ENCODE results near the gene GALNT10.
"Not testable (repeated sequence)": the region's sequence is repeated elsewhere in the genome, so short reads cannot be mapped to it uniquely, and the experiment has no call there.

GALNT10 gene

GRCh38 chr5:154359221-154359573 lies 168.7 kb downstream of the GALNT10 start:
- no peak for DNase-seq

DNA sequence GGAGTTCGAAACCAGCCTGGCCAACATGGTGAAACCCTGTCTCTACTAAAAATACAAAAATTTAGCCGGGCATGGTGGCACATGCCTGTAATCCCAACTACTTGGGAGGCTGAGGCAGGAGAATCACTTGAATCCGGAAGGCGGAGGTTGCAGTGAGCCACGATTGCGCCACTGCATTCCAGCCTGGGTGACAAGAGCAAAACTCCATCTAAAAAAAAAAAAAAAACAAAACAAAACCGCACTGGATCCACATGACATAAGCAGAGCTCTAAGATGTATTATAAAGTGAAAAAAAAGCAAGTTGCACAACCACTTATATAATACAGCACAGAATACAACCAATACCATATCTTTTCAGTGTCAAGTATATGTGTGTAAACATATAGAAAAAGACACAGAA lies 169.7 kb downstream of the GALNT10 start:
- DNase-seq: not testable (repeated sequence)

GRCh38 chr5:154363411-154363810 lies 172.9 kb downstream of the GALNT10 start:
- DNase-seq: no peak

- no peak for DNase-seq
Measured at GRCh38 chr5:154364771-154365170, 174.2 kb downstream of the GALNT10 start.

GRCh38 chr5:154365823-154366222 lies 175.3 kb downstream of the GALNT10 start:
- no peak for DNase-seq

- DNase-seq: no peak
Measured at GRCh38 chr5:154366353-154366752, 175.8 kb downstream of the GALNT10 start.

GRCh38 chr5:154367101-154367500 lies 176.6 kb downstream of the GALNT10 start:
- no peak for DNase-seq

DNA sequence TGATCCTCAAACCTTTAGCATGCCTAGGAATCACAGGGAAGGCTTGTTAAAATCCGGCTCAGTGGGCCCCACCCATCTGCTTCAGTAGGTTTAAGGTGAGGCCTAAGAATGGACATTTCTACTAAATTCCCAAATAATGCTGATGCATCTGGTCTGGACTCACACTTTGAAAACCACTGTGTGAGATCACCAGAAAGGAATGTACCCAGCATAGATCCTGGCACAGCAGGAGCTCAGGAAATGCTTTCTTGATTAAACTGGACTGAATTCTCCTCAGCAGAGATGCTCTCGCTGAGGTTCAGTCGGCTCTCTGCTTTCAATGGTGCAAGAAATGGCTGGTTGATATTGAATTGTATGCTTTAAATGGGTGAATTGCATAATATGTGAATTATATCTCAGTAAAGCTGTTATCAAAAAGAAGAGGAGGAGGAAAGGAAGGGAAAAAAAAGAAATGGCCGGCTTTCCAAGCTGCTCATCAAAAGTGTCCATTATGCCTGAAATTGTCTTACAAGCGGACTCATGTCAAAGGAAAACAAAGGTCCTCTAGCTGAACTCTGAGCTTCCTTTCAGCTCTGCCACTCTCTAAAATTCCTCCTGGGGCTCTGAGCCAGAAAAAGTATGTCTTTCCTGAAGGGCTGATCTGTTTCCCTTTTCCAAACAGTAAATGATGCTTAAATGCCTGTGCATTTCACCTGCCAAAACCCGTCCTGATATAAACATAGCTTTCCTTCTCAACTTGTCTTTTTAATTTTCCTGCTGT lies 177.7 kb downstream of the GALNT10 start:
- no peak for DNase-seq

- DNase-seq: no peak
Measured at GRCh38 chr5:154369682-154370081, 179.1 kb downstream of the GALNT10 start.

- no peak for DNase-seq
Measured at GRCh38 chr5:154370119-154370518, 179.6 kb downstream of the GALNT10 start.

DNA sequence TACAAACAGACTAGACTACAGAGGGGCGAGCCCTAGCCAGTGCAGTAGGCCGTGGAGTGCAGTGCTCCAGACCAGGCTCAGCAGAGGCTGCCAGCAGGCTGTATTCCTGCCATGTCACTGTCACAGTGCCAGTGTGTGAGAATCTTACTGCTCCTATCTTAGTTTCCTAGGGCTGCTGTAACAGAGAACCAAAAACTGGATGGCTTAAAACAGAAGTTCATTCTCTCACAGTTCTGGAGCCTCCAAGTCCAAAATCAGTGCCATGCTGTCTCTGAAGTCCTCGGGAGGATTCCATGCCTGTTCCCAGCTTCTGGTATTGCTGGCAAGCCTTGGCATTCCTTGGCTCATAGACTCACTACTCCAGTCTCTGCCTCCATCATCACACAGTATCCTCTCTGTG lies 180.3 kb downstream of the GALNT10 start:
- DNase-seq: no peak

DNA sequence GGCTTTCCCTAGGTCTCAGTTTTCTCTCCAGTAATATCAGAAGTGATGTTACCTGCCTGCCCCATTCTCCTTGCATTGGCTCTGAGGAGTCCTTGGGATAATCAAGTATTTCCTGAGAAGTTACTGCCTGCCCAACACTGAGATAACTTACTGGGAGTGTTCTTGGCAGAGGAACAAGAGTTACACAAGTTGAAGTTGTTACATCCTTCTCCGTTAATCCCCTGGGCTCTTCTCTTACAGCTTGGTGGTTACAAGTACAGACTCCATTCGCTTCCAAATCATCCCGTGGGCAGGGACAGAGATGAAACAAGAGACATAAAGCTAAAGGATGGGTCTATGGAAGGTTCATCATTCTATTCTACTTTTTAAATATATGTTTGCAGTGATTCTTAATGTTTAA lies 181.2 kb downstream of the GALNT10 start:
- DNase-seq: no peak

DNA sequence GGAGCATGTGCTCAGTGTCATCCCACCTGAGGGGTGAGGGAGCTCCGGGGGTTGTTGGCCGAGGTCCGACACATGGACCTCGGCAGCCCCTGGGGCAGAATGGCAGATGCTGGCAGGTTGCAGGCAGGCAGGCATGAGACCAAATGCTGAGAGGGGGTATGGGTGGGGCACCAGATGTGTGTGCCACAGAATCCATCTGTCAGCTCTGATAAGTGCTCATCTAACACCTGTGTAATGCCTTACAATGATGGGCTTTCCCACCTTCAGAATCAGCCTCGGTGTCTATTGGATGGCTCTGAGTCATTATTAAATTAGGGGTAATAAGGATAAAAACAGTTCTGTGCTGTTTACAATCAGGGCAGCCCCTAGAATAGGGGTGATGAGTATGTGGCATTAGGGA lies 182.1 kb downstream of the GALNT10 start:
- DNase-seq: no peak

DNA sequence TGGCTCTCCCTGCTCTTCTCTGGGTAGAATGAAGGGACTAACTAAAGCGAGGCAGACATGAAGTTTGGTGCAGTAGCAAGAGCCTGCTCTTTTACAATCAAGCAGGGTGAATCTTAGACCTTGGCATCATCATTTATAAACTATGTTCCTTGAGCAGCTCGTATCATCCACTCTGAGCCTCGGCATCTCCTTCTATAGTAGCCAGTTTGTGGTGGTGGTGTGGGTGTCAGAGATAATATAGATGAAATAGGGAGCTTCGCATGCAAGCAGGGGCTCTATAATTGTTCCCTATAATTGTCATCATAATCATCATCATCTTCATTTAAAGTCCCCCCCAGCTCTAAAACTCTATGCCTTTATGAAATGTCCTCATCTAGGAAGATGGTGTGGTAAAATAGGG lies 182.8 kb downstream of the GALNT10 start:
- DNase-seq: no peak

DNA sequence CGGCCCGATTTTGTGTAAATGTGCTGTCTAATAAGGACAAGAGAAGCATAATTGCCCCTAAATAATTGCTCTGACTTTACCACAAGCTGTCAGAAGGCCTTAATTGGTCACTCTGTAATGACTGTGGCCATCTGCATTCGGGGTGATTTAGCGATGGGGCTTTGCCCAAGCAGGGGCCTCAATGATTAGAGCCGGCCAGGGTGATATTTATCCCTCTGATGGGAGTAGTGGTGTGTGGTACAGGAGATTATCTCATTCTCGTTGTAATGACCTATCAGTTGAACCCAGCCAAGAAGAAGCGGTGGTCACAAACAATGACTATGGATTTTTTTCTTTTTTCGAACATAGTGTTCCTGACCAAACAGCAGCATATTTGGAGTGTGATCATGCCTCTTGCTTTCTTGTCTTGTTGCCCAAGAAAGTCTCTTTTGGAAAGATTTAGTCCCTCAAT lies 183.2 kb downstream of the GALNT10 start:
- no peak for DNase-seq

DNA sequence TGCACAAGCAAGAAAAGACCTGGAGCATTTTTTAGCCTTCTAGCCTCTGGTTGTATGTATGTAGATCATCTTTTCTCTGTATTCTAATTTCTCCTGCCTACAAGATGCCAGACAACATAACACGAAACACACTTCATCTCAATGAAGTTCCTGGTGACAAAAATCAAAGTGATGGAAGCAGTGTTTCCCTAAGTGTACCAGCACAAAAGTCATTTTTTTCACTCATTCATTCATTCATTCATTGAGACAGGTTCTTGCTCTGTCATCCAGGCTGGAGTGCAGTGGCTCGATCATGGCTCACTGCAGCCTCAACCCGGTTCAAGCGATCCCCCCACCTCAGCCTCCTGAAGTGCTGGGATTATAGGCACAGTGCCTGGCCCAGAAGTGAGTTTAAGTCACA lies 183.7 kb downstream of the GALNT10 start:
- DNase-seq: no peak

GRCh38 chr5:154375329-154376008 lies 184.9 kb downstream of the GALNT10 start:
- no peak for DNase-seq

- DNase-seq: no peak
Measured at GRCh38 chr5:154376481-154376880, 185.9 kb downstream of the GALNT10 start.

DNA sequence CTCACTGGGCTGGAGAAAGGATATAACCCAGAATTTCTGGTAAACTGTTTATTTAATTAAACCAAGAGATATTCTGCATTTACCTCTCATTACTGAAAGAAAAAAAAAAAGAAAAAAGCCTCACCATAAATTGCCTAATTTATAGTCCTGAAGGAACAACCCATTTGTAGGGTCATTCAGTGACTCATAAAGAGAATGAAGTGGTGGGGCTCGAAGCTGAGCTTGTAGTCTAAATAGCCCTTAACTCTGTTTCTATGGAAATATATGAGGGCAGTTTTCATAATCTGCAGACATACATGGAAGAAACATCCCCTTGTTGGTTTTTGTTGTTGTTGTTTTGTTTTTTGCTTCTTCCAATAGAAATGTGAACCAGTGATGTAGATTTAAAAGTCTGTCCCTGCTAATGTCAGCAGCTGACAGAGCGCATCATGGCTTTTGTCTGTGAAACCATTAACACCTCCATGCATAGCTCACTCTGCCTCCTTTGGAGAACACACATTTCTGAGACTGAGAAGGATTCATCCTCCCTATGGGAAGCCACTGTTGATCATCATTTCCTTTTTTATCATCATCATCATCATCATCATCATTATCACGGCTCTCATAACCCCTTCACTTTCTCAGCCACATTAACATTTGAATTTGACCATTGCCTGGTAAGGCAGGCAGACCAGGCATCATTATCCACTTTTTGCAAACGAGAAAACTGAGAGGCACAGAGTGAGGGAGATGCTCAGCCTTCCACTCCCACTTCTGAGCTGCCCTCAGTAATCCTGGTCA lies 187.4 kb downstream of the GALNT10 start:
- DNase-seq: no peak

DNA sequence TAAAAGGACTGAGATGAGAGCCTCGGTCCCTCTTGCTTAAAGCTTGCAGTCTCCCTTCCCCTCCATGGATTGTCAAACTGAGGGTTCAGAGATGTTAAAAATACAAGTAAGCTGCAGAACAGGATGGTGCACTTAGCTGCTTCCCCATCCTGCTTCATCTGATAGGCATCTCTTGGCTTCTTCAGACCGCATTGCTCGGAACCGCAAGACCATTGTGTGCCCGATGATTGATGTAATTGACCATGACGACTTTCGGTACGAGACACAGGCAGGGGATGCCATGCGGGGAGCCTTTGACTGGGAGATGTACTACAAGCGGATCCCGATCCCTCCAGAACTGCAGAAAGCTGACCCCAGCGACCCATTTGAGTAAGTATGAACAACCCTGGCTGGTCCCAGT lies 189.7 kb downstream of the GALNT10 start:
- DNase-seq: no peak

DNA sequence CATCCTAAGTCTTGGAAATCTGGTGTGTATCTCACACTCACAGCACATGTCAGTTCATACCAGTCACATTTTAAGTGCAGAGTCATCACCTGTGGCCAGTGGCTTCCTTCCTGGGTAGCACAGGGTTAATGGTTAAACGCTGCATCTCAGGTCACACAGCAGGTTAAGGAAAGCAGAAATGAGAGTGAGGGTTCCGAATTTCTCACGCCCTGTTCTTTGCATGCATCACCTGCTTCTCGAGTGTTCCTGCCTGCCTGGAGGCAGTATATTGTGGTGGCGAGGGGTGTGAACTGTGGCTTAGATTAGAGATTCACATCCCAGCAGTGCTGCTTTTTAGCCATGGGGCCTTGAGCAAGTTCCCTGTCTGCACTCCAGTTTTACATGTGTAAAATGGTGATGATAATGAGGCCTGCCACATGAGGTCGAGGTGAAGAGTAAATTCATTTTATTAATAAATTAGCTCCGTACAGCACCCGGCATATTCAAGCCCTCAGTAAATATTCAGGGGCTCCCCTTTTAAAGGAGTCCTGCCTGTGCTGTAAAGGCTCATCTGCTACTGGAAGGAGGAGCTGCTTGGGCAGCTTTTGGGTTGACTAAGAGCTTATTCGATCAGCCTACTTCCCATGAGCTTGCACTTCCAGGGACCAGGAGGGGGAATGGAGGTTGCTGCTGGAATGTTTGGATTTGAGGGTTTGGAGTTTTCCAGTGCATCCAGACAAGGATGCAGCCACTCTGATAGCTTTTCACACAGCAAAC lies 194.1 kb downstream of the GALNT10 start:
- peak; percentile 37 for DNase-seq

GRCh38 chr5:154385236-154385512 lies 194.6 kb downstream of the GALNT10 start:
- peak; percentile 43 for DNase-seq

GRCh38 chr5:154386952-154387629 lies 196.6 kb downstream of the GALNT10 start:
- DNase-seq: no peak

Data from CD4-positive, alpha-beta T cell treated with Interleukin-10 for 1 hour (primary cell).